RWPE2 (cell line): Measurements from ENCODE around the gene HDHD3.
A peak's percentile ranks its signal among the peaks of the same experiment; 100 is the strongest.
"Not testable (repeated sequence)": the region's sequence is repeated elsewhere in the genome, so short reads cannot be mapped to it uniquely, and the experiment has no call there.

Source experiments
- ATAC-seq: fragments of 200-7000 bp; cut with Tn5 transposase; 3 replicates; pipeline ENCODE4 v1.9.1; 2021; ENCODE audit warnings: low read depth
- DNase-seq: peaks from one replicate; pipeline ENCODE4 v3.0.0-alpha.2; 2020; ENCODE audit warnings: low spot score
- H3K27ac ChIP-seq: fragments of 450-650 bp; 2 replicates; pipeline ENCODE4 v1.5.1; 2017; ENCODE audit warnings: mild to moderate bottlenecking; ENCODE audit not compliant: poor library complexity, severe bottlenecking
- H3K27me3 ChIP-seq: fragments of 250-450 bp; sonication (Bioruptor Pico); 2 replicates; pipeline ENCODE4 v1.5.1; 2021; ENCODE audit warnings: mild to moderate bottlenecking, moderate library complexity; ENCODE audit not compliant: insufficient read depth, poor library complexity, severe bottlenecking
- H3K36me3 ChIP-seq: fragments of 250-450 bp; sonication (Bioruptor Pico); 2 replicates; pipeline ENCODE4 v1.5.1; 2020; ENCODE audit warnings: low read depth, mild to moderate bottlenecking, moderate library complexity
- H3K4me1 ChIP-seq: fragments of 250-450 bp; sonication (Bioruptor Pico); 2 replicates; pipeline ENCODE4 v1.5.1; 2021; ENCODE audit warnings: mild to moderate bottlenecking, moderate library complexity; ENCODE audit not compliant: insufficient read depth, poor library complexity, severe bottlenecking
- H3K4me3 ChIP-seq: fragments of 250-450 bp; sonication (Bioruptor Pico); 2 replicates; pipeline ENCODE4 v1.5.1; 2021; ENCODE audit warnings: mild to moderate bottlenecking, moderate library complexity; ENCODE audit not compliant: severe bottlenecking
- H3K9me3 ChIP-seq: fragments of 250-450 bp; sonication (Bioruptor Pico); 2 replicates; pipeline ENCODE4 v1.5.1; 2021; ENCODE audit warnings: mild to moderate bottlenecking, moderate library complexity; ENCODE audit not compliant: severe bottlenecking
- TF ChIP-seq, protein P1 (sequence below): fragments of 450-650 bp; IDR thresholded peaks from one replicate; pipeline ENCODE4 v1.5.1; 2017; ENCODE audit warnings: mild to moderate bottlenecking, moderate library complexity; ENCODE audit not compliant: poor library complexity, severe bottlenecking

HDHD3 gene

DNA sequence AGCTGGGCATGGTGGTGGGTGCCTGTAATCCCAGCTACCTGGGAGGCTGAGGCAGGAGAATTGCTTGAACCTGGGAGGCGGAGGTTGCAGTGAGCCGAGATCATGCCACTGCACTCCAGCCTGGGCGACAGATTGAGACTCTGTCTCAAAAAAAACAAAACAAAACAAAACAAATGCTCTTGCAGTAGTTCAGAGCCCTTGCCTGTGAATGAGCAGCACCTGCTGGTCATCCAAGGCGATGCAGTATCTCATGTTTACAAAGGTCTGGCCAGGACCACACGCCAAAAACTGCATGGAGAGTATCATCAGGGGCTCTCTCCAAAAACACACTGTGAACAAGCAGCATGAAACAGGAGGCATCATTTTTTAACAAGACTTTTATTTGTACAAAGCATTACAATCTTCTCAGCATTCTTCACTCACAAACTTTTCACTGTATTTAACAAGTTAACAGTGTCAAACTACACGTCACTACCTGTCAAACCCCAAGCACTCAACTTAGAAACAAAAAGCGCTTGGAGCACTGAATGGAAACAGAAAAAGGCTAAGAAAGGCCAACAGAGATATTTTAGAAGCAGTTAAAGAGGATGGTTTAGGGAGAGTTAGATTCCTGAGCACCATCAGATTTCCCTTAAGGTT is 30.2 kb upstream of the HDHD3 start:
- not testable (repeated sequence) for H3K4me3 ChIP-seq, H3K27ac ChIP-seq, H3K4me1 ChIP-seq, DNase-seq, H3K27me3 ChIP-seq, H3K9me3 ChIP-seq
- H3K36me3 ChIP-seq, result peaks cover 23% of the 10 kb centered on the region
- TF ChIP-seq, protein P1, sequence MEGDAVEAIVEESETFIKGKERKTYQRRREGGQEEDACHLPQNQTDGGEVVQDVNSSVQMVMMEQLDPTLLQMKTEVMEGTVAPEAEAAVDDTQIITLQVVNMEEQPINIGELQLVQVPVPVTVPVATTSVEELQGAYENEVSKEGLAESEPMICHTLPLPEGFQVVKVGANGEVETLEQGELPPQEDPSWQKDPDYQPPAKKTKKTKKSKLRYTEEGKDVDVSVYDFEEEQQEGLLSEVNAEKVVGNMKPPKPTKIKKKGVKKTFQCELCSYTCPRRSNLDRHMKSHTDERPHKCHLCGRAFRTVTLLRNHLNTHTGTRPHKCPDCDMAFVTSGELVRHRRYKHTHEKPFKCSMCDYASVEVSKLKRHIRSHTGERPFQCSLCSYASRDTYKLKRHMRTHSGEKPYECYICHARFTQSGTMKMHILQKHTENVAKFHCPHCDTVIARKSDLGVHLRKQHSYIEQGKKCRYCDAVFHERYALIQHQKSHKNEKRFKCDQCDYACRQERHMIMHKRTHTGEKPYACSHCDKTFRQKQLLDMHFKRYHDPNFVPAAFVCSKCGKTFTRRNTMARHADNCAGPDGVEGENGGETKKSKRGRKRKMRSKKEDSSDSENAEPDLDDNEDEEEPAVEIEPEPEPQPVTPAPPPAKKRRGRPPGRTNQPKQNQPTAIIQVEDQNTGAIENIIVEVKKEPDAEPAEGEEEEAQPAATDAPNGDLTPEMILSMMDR, result peak; percentile 82
- peak; percentile 29; the same call in 1 of the 3 replicates for ATAC-seq

DNA sequence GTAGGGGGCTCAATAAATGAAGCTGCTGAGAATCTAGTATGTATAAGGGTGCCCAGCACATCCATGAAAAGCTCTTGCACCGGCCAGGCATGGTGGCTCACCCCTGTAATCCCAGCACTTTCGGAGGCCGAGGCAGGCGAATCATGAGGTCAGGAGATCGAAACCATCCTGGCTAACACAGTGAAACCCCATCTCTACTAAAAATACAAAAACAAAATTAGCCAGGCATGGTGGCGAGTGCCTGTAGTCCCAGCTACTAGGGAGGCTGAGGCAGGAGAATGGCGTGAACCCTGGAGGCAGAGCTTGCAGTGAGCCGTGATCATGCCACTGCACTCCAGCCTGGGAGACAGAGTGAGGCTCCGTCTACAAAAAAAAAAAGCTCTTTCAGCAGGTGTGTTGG is 29.6 kb upstream of the HDHD3 start:
- peaks cover 23% of the 10 kb centered on the region for H3K36me3 ChIP-seq
- H3K27me3 ChIP-seq, DNase-seq, ATAC-seq, H3K27ac ChIP-seq, H3K4me3 ChIP-seq, H3K9me3 ChIP-seq, H3K4me1 ChIP-seq: not testable (repeated sequence)

DNA sequence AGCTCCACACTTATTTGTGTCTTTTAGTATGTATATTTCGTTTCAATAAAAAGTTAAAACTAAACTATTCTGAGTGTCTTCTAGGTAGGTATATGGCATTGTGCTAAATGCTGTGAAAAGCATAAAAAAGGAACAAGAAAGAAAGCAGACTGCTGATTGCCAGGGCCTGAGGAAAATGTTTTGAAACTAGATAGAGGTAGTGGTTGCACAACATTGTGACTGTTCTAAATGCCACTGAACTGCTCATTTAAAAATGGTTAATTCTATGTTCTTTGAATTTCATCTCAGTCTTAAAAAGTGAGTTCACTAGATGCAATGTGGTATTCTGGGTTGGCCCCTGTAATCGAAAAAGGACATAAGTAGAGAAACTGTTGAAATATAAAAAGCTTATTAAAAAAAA is 26.9 kb upstream of the HDHD3 start:
- TF ChIP-seq, protein P1, result no peak
- H3K4me1 ChIP-seq, result no peaks in the 10 kb centered on the region

DNA sequence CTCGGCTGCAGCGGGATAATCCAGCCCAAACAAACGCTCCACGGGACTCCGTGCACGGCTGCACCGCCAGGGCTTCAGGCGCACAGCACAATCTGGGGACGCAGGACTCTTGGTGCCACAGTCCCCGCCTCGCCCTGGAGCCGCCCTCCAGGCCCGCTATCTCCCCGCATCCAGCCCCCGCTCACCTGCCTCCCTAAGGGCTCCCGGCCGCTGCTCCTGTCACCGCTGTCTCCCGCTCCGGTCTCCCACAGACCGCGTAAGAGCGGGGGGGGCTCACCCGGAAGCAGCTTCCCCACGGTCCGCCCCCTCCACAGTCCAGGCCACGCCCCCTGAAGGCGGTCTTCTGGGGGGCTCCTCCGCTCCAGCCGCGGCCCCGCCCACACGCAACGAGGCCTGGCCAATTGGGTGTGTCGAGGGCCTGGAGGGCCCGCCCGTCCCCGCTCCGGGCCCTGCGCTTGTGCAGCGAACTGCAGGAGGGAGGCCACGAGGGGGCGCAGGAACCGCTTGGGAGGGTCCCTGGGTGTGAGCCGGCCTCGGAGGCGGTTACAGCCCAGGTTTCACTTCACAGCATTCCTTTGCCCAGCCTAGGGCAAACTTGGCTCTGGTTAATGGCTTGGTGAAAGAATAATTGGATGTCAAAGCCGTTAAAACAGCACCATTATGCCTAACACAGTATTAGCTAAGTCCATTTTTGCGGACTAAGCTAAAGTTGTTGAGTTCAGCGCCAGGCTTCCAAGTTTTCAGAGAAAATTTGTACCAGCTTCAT is 24.4 kb upstream of the HDHD3 start, which contains the start of gene ALAD:
Gene ALAD (minus strand): TSS at position 258 of the 766 bp plus-strand sequence. CDS start 7,725 bp downstream, outside the sequence.
- H3K4me3 ChIP-seq, result peak within 1 kb of the TSS; percentile 65
- H3K27ac ChIP-seq, result no peak within 1 kb of the TSS
- peak; percentile 98 for ATAC-seq
- H3K4me1 ChIP-seq, result no peaks in the 10 kb centered on the region
- TF ChIP-seq, protein P1, result peak; percentile 98
- no peaks in the 10 kb centered on the region for H3K36me3 ChIP-seq
- H3K9me3 ChIP-seq, result no peaks in the 10 kb centered on the region
- H3K27me3 ChIP-seq, result no peaks in the 10 kb centered on the region
- DNase-seq, result peak; percentile 97

More for the DNA sequence above, 26.9 kb upstream of the HDHD3 start:
- no peak overlapping the region for H3K4me3 ChIP-seq
- H3K27me3 ChIP-seq, result no peaks in the 10 kb centered on the region
- DNase-seq (no peak), ATAC-seq (no peak)
- no peaks in the 10 kb centered on the region for H3K9me3 ChIP-seq
- peaks cover 19% of the 10 kb centered on the region for H3K36me3 ChIP-seq
- H3K27ac ChIP-seq, result no peak overlapping the region

DNA sequence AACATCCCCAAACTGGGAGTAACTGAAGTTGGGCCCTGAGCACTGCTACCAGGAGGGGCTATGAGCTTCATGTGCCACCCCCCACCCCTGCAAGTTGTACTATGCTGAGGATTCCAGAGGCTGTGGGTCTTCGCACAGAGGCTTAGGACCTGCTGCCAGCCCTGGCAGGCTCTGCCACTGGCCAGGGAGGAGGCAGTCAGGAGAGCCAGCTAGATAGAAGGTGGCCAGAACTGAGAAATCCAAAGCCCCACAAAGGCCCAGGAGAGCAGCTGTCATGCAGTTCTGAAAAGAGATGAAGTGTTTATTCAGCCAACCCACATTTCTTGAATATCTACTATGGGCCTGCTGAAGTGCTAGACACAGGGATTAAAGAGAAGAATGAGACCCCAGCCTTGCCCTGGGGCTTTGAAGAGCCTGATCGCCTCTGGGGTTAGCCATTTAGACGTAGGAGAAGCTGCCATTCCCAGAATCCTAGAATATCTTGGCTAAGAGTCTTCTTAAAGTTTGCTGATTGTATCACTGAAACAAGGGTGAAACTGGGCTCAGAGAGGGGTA is 22.9 kb upstream of the HDHD3 start:
- ATAC-seq, result no peak
- Histone ChIP-seq H3K27me3 (no peaks in the 10 kb centered on the region), H3K27ac (no peak overlapping the region), H3K4me3 (no peak overlapping the region), H3K36me3 (no peaks in the 10 kb centered on the region), H3K4me1 (no peaks in the 10 kb centered on the region), H3K9me3 (no peaks in the 10 kb centered on the region)
- TF ChIP-seq, protein P1, result no peak
- DNase-seq, result no peak
